IMR-90 (cell line): ENCODE measurements around the gene CDK5RAP2. TPM values are rescaled to one million over a fixed set of nuclear protein-coding genes. Genes with fewer than 3 reads are reported as not detected.
A peak's percentile ranks its signal among the peaks of the same experiment; 100 is the strongest.

ENCODE experiments used
- ATAC-seq: fragments of 200-7000 bp; cut with Tn5 transposase; 2 replicates; pipeline ENCODE4 v1.9.1; 2020; ENCODE audit warnings: low read depth, mild to moderate bottlenecking, moderate library complexity
- BruUV-seq: library from RNA; stranded (reverse); fragments of 400-500 nt; replicated peaks from 2 replicates; lab custom pipeline; 2021; lab: Mats Ljungman, UMichigan
- CTCF ChIA-PET: fragments of 300-600 bp; formaldehyde crosslinking; extraction: SDS; loops from one replicate; lab custom pipeline; 2021; ENCODE audit warnings: antibody characterized with exemption; lab: Yijun Ruan, JAX
- POLR2A ChIA-PET: fragments of 300-600 bp; sonication (Branson Sonifier 250); formaldehyde crosslinking; loops from one replicate; lab custom pipeline; 2022; ENCODE audit warnings: antibody characterized with exemption; ENCODE audit not compliant: unreplicated experiment; lab: Charles Lee
- DNase-seq: peaks from one replicate; pipeline ENCODE4 v3.0.0; 2013
- H2AFZ ChIP-seq: replicated peaks from 2 replicates; pipeline ENCODE3; 2013; ENCODE audit warnings: low read length, mild to moderate bottlenecking; ENCODE audit not compliant: poor library complexity
- H2AK5ac ChIP-seq: 2 replicates; pipeline ENCODE4 v1.6.1; 2013; ENCODE audit warnings: low read depth, low read length, inconsistent platforms
- H2AK9ac ChIP-seq: replicated peaks from 2 replicates; pipeline ENCODE3; 2013; ENCODE audit warnings: mild to moderate bottlenecking, low read depth, low read length, moderate library complexity; ENCODE audit not compliant: poor library complexity
- H2BK120ac ChIP-seq: 2 replicates; pipeline ENCODE4 v1.6.1; 2013; ENCODE audit warnings: low read depth, low read length, inconsistent platforms
- H2BK15ac ChIP-seq: 3 replicates; pipeline ENCODE4 v1.6.1; 2013; ENCODE audit warnings: low read depth, low read length, inconsistent platforms
- H2BK20ac ChIP-seq: 2 replicates; pipeline ENCODE4 v1.6.1; 2013; ENCODE audit warnings: low read depth, mild to moderate bottlenecking, inconsistent platforms, low read length, moderate library complexity
- H2BK5ac ChIP-seq: 2 replicates; pipeline ENCODE4 v1.6.1; 2013; ENCODE audit warnings: mild to moderate bottlenecking, low read depth, low read length, inconsistent platforms; ENCODE audit not compliant: poor library complexity, severe bottlenecking
- H3K14ac ChIP-seq: replicated peaks from 2 replicates; pipeline ENCODE4 v1.6.1; 2013; ENCODE audit warnings: low read depth, low read length, inconsistent platforms
- H3K18ac ChIP-seq: 2 replicates; pipeline ENCODE4 v1.6.1; 2013; ENCODE audit warnings: low read depth, low read length, control low read depth
- H3K23ac ChIP-seq: 2 replicates; pipeline ENCODE4 v1.6.1; 2013; ENCODE audit warnings: low read depth, low read length, inconsistent platforms
- H3K27ac ChIP-seq: 2 replicates; pipeline ENCODE4 v1.5.1; 2013; ENCODE audit warnings: mild to moderate bottlenecking, control low read depth, low read length; ENCODE audit not compliant: insufficient read depth
- H3K27me3 ChIP-seq: 2 replicates; pipeline ENCODE4 v1.6.1; 2013; ENCODE audit warnings: low read length; ENCODE audit not compliant: control insufficient read depth, insufficient read depth
- H3K36me3 ChIP-seq: 2 replicates; pipeline ENCODE4 v1.6.1; 2013; ENCODE audit warnings: low read length, mixed read lengths; ENCODE audit not compliant: control insufficient read depth, insufficient read depth
- H3K4ac ChIP-seq: 2 replicates; pipeline ENCODE4 v1.6.1; 2013; ENCODE audit warnings: low read depth, low read length, inconsistent platforms
- H3K4me1 ChIP-seq: 2 replicates; pipeline ENCODE4 v1.6.1; 2013; ENCODE audit warnings: low read length, mixed read lengths; ENCODE audit not compliant: control insufficient read depth, insufficient read depth
- H3K4me2 ChIP-seq: 2 replicates; pipeline ENCODE4 v1.6.1; 2013; ENCODE audit warnings: low read depth, mild to moderate bottlenecking, control low read depth, low read length, moderate library complexity
- H3K4me3 ChIP-seq: 2 replicates; pipeline ENCODE4 v1.5.1; 2013; ENCODE audit warnings: low read depth, mild to moderate bottlenecking, control low read depth, low read length, moderate library complexity; ENCODE audit not compliant: insufficient read depth
- H3K56ac ChIP-seq: 2 replicates; pipeline ENCODE4 v1.6.1; 2013; ENCODE audit warnings: low read length, inconsistent platforms; ENCODE audit not compliant: insufficient read depth; ENCODE audit errors: extremely low read depth
- H3K79me1 ChIP-seq, 2 experiments: 2 replicates each; pipeline ENCODE4 v1.6.1; 2013; ENCODE audit warnings: low read length in 2 of 2, inconsistent platforms in 1 of 2, low read depth in 1 of 2
- H3K9ac ChIP-seq: 2 replicates; pipeline ENCODE4 v1.6.1; 2013; ENCODE audit warnings: low read depth, low read length, control low read depth
- H3K9me1 ChIP-seq: 2 replicates; pipeline ENCODE4 v1.6.1; 2013; ENCODE audit warnings: low read length, inconsistent platforms; ENCODE audit not compliant: insufficient read depth
- H3K9me3 ChIP-seq: 2 replicates; pipeline ENCODE4 v1.6.1; 2013; ENCODE audit warnings: low read length; ENCODE audit not compliant: control insufficient read depth, insufficient read depth
- H4K20me1 ChIP-seq: 2 replicates; pipeline ENCODE4 v1.6.1; 2013; ENCODE audit warnings: low read length, inconsistent platforms; ENCODE audit not compliant: insufficient read depth
- H4K5ac ChIP-seq: 2 replicates; pipeline ENCODE4 v1.6.1; 2013; ENCODE audit warnings: mild to moderate bottlenecking, low read depth, low read length, control low read depth
- H4K8ac ChIP-seq, 2 experiments: 2 replicates each; pipeline ENCODE4 v1.6.1; 2013; ENCODE audit warnings: low read depth in 2 of 2, low read length in 2 of 2, control low read depth in 1 of 2, inconsistent platforms in 1 of 2
- H4K91ac ChIP-seq: 2 replicates; pipeline ENCODE4 v1.6.1; 2013; ENCODE audit warnings: low read depth, low read length, inconsistent platforms; ENCODE audit not compliant: insufficient read depth
- BHLHE40 ChIP-seq: fragments of 150-350 bp; IDR thresholded peaks from 2 replicates; pipeline ENCODE4 v1.6.1; 2016; ENCODE audit warnings: mild to moderate bottlenecking, low read depth, low read length
- CEBPB ChIP-seq: IDR thresholded peaks from 2 replicates; pipeline ENCODE4 v1.6.1; 2012; ENCODE audit warnings: low read depth, low read length, improper control_type of control experiment
- CHD1 ChIP-seq: IDR thresholded peaks from 2 replicates; pipeline ENCODE4 v1.6.1; 2012; ENCODE audit warnings: low read depth, low read length, improper control_type of control experiment
- ELK1 ChIP-seq: fragments of 150-350 bp; IDR thresholded peaks from 2 replicates; pipeline ENCODE4 v1.6.1; 2016; ENCODE audit warnings: low read depth, mild to moderate bottlenecking, low read length, moderate library complexity, borderline replicate concordance
- FOS ChIP-seq: fragments of 150-350 bp; IDR thresholded peaks from 2 replicates; pipeline ENCODE4 v1.6.1; 2016; ENCODE audit warnings: low read depth, low read length
- MAFK ChIP-seq: IDR thresholded peaks from 2 replicates; pipeline ENCODE4 v1.6.1; 2012; ENCODE audit warnings: low read depth, low read length, improper control_type of control experiment
- MAZ ChIP-seq: IDR thresholded peaks from 2 replicates; pipeline ENCODE4 v1.6.1; 2012; ENCODE audit warnings: low read depth, mild to moderate bottlenecking, low read length, improper control_type of control experiment, moderate library complexity, borderline replicate concordance
- MXI1 ChIP-seq: IDR thresholded peaks from 2 replicates; pipeline ENCODE4 v1.6.1; 2012; ENCODE audit warnings: low read depth, mild to moderate bottlenecking, low read length, moderate library complexity, borderline replicate concordance
- NFE2L2 ChIP-seq: fragments of 150-350 bp; IDR thresholded peaks from 2 replicates; pipeline ENCODE4 v1.6.1; 2016; ENCODE audit warnings: low read depth, mild to moderate bottlenecking, low read length
- POLR2A ChIP-seq: IDR thresholded peaks from 2 replicates; pipeline ENCODE4 v1.6.1; 2012; ENCODE audit warnings: mild to moderate bottlenecking, low read depth, low read length
- RFX5 ChIP-seq: IDR thresholded peaks from 2 replicates; pipeline ENCODE4 v1.8.0; 2012; ENCODE audit warnings: low read depth, mild to moderate bottlenecking, low read length, moderate library complexity
- SMC3 ChIP-seq: fragments of 150-350 bp; IDR thresholded peaks from 2 replicates; pipeline ENCODE4 v1.6.1; 2016; ENCODE audit warnings: low read depth, mild to moderate bottlenecking, antibody characterized with exemption, low read length, moderate library complexity
- USF2 ChIP-seq: fragments of 150-350 bp; IDR thresholded peaks from 2 replicates; pipeline ENCODE4 v1.6.1; 2017; ENCODE audit warnings: mild to moderate bottlenecking, antibody characterized with exemption, low read length, low read depth
- WGBS, 2 experiments: methylation state at CpG; one replicate each; pipeline versions ENCODE4 v1.1.5 to v1.1.7; 2013; ENCODE audit warnings: missing lambda C conversion rate in 2 of 2; ENCODE audit not compliant: insufficient read length in 1 of 2; ENCODE audit errors: extremely low coverage in 2 of 2; 5-methylcytosine and 5-hydroxymethylcytosine counted together
- dilution Hi-C: fragments of 300-500 bp; cut with HindIII; formaldehyde crosslinking; loops from one replicate; pipeline ENCODE4 v1.14.3; 2018; ENCODE audit warnings: low sequenced_read_pairs; ENCODE audit not compliant: unreplicated experiment
- in situ Hi-C: fragments of 300-500 bp; cut with MboI; formaldehyde crosslinking; loops from 3 replicates; pipeline ENCODE4 v1.14.3; 2019; ENCODE audit warnings: low sequenced_read_pairs, inconsistent platforms, mixed read lengths
- intact Hi-C: fragments of 100-400 bp; cut with micrococcal nuclease; formaldehyde crosslinking; loops from 2 replicates; pipeline ENCODE4 v1.10.0; 2022
- polyA plus RNA-seq, 3 experiments: library from polyadenylated mRNA; depleted of rRNA; stranded (reverse); fragments of >200 nt; gene quantifications; 2 replicates each; pipeline ENCODE4 v1.2.3, GENCODE V29; 2012; ENCODE audit warnings: low replicate concordance in 1 of 3
- total RNA-seq: library from RNA; depleted of rRNA; stranded (reverse); fragments of >200 nt; gene quantifications from 2 replicates; pipeline ENCODE4 v1.2.3, GENCODE V29; 2012
- TF ChIP-seq, protein P1 (sequence below): conservative IDR thresholded peaks from 2 replicates; pipeline ENCODE4 v1.5.1; 2012; ENCODE audit warnings: mild to moderate bottlenecking, low read depth, low read length, improper control_type of control experiment

CDK5RAP2 gene
- total and polyA plus RNA-seq, 2 of the 4 experiments (the other 2 are of a cell fraction) = 29.5 to 31.7 TPM

DNA sequence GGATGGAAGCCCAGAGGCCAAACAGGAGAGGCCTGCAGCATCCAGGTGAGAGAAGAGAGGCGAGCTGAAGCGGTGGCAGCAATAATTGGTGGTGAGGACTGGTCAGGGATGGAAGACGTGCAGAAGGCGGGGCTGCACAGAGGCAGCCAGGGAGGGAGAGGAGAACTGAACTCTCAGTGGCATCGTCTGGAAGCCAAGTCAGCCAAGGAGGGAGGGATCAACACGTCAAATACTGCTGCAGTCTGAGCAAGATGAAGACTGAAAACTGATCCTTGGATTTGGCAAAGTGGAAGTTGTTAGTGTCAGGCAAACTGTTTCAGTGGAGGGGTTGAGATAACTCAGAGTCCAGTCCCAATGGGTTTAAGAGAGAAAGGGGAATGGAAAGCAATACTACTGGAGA, 145.4 kb downstream of the CDK5RAP2 start:
- in situ Hi-C loops = no loop called here
- peak overlapping the region; percentile 63 for H2AFZ ChIP-seq
- no peak overlapping the region; the same call in 1 of the 2 replicates for H3K56ac ChIP-seq
- peaks cover 10% of the 10 kb centered on the region for H3K36me3 ChIP-seq
- ChIA-PET POLR2A (no interaction called here), CTCF (no interaction called here)
- no peak overlapping the region for H3K4me3 ChIP-seq
- H2BK120ac ChIP-seq = peak overlapping the region; percentile 58
- H3K14ac ChIP-seq = peak overlapping the region; percentile 15; the same call in 1 of the 2 replicates
- H3K9ac ChIP-seq = peak overlapping the region; percentile 60
- peak overlapping the region; percentile 3 to 78; a peak in 3 of 4 replicates for H4K8ac ChIP-seq
- peak overlapping the region; percentile 87 for H4K5ac ChIP-seq
- peak; percentile 93 for DNase-seq
- H3K4ac ChIP-seq = peak overlapping the region; percentile 77
- H2AK9ac ChIP-seq = peak overlapping the region; percentile 1
- peak overlapping the region; percentile 86 for H2BK20ac ChIP-seq
- H3K27ac ChIP-seq = peak overlapping the region; percentile 94
- H2BK5ac ChIP-seq = peak overlapping the region; percentile 85
- BruUV-seq = no TSS peak
- H3K27me3 ChIP-seq = no peaks in the 10 kb centered on the region
- TF ChIP-seq CHD1 (no peak), CEBPB (no peak), MXI1 (no peak), POLR2A (no peak), FOS (no peak), MAFK (no peak), BHLHE40 (no peak), NFE2L2 (no peak), SMC3 (no peak), MAZ (no peak), RFX5 (no peak), ELK1 (no peak), USF2 (no peak)
- TF ChIP-seq, protein P1, sequence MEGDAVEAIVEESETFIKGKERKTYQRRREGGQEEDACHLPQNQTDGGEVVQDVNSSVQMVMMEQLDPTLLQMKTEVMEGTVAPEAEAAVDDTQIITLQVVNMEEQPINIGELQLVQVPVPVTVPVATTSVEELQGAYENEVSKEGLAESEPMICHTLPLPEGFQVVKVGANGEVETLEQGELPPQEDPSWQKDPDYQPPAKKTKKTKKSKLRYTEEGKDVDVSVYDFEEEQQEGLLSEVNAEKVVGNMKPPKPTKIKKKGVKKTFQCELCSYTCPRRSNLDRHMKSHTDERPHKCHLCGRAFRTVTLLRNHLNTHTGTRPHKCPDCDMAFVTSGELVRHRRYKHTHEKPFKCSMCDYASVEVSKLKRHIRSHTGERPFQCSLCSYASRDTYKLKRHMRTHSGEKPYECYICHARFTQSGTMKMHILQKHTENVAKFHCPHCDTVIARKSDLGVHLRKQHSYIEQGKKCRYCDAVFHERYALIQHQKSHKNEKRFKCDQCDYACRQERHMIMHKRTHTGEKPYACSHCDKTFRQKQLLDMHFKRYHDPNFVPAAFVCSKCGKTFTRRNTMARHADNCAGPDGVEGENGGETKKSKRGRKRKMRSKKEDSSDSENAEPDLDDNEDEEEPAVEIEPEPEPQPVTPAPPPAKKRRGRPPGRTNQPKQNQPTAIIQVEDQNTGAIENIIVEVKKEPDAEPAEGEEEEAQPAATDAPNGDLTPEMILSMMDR = no peak
- WGBS, 2 experiments = 16% methylated on average over 6 of the region's 6 CpGs; no CpG with 5 or more reads in 1 of the 2 experiments
- peak overlapping the region; percentile 80 for H3K4me2 ChIP-seq
- H3K79me1 ChIP-seq = peaks cover 18 to 46% of the 10 kb centered on the region in 2 experiments; a peak in 3 of 4 replicates
- intact Hi-C loops = loop anchor here (2.0 to 5.0 kb wide), 2 partner anchors 37 to 68 kb away; no protein-coding TSS in a partner anchor
- no peaks in the 10 kb centered on the region for H3K9me3 ChIP-seq
- H4K20me1 ChIP-seq = no peaks in the 10 kb centered on the region
- peaks cover 21% of the 10 kb centered on the region for H3K4me1 ChIP-seq
- H4K91ac ChIP-seq = peak overlapping the region; percentile 55
- peak; percentile 85 for ATAC-seq
- dilution Hi-C loops = no loop called here
- H2BK15ac ChIP-seq = peak overlapping the region; percentile 61; the same call in 2 of the 3 replicates
- H3K23ac ChIP-seq = peak overlapping the region; percentile 29; the same call in 1 of the 2 replicates
- peak overlapping the region; percentile 72 for H2AK5ac ChIP-seq
- peaks cover 16% of the 10 kb centered on the region for H3K9me1 ChIP-seq
- H3K18ac ChIP-seq = peak overlapping the region; percentile 10
